GM11168 (cell line): ENCODE data around the gene KLHL29.

Experiments
- in situ Hi-C: fragments of 300-500 bp; cut with MboI; formaldehyde crosslinking; loops from one replicate; pipeline ENCODE4 v1.12.0; 2022; ENCODE audit warnings: low sequenced_read_pairs; ENCODE audit not compliant: unreplicated experiment

Gene KLHL29

DNA sequence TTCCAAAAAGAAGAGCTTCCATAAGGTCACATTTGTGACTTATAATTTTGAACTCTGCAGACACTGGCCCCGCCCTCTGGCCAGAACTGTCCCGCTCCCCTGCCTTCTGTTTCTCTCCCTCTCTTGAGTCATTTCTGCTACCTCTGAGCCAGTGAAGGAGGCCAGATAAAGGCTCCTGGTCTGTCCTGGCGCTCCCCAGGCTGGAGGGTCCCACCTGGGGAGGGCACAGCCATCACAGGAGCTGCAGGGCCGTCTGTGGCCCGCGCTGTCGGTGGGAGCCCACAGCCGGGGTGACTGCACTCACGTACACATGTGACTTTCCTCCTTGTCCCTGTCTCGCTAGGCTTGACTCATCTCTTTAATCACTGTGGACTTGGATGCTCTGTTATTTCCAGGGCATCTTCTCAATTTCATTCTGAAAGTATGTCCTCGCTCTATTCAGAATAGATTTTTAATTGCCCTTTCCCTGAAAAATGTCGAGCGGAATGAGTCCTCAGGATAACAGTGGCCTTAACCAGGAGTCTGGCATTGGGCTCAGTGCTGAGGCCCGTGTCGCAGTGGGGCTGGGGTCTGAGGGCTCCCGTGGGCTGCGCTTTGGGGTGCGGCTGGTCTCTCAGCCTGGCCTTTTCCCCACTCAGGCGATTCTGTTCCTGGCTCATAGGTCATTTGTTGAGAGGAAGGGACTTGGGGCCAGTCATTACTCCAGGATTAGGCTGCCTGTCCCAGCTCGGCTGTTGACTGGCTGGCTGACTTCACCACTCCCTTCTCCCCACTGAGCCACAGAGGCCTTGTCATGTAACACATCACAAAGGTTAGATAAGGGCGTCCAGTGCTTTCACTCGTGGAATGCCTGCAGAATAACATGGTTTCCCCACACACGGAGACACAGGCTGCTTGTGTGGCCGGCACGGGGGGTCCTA lies 34.5 kb downstream of the KLHL29 start:
- in situ Hi-C loops, result no loop called here

DNA sequence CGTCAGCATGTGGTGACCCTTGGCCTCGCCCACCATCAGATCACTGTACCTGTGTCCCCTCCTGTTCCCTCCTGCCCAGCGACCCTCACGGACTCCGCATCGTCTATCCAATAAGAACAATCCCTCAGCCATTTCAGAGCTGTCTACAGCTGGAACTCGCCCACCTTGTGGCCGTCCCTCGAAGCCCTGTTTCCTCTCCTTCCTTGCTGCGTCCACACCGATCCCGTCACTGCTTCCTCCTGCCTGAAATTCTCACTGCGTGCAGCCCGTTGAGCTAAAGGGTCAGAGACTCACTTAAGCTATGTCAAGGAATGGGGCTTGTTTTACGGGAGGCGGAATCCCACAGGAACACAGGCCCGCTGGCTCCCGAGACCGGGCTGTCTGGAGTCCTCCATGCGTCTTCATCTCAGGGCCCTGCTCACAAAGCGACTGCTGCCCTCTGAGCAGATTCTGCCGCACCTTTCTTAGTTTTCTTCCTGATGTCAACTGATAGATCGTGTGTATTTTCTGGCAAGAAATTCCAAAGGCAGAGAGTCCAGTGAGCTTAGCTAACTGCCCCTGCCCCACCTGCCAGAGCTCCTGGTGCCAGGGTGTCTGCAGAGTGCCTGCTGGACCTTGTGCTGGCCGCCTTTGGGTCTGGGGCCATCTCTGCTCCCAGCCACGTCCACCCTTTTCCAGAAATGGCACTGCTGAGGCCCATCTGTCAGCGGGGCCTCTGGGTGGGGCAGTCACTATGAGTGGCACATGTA lies 35.3 kb downstream of the KLHL29 start:
- in situ Hi-C loops, result no loop called here

GRCh38 chr2:23420840-23421476 lies 36.0 kb downstream of the KLHL29 start:
- in situ Hi-C loops, result no loop called here

- in situ Hi-C loops, result no loop called here
Measured at GRCh38 chr2:23422089-23423061, 37.4 kb downstream of the KLHL29 start.

GRCh38 chr2:23423062-23423872 lies 38.3 kb downstream of the KLHL29 start:
- in situ Hi-C loops, result no loop called here

DNA sequence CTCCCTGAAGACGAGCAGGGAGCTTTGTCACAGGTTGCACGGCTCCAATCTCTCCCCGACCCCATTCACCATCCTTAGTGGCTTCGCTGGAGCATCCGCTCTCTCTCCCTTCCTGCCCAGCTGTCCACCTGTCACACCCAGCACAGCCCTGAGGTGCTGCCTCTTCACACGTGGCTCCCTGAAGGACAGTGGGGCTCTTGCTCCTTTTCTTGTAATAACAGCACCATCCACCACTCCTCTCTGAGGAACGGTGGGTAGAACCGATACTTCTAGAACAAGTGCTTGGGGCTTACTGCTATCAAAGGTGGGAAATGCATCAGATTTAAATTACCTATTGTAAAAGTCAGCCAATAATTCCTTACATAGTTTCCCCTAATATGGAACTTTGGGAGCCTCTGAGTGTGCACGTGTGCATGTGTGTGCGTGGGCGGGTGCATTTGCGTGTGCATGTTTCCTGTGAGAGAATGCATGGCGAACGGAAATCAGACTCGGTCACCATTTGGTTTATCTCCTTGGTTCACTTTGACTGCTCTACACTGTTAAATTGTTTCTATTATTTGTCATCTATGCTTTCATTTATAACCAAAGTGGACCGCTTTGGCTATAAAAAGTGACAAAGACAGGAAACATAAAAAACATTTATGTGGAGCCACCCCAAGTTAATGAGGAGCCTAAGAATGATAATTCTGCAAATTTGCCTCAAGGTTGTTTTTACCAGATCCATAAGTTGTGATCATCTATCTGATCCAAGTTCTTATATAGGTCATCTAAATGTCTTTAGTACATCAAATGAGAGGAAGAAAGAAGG lies 39.1 kb downstream of the KLHL29 start:
- in situ Hi-C loops, result no loop called here

GRCh38 chr2:23425338-23425871 lies 40.4 kb downstream of the KLHL29 start:
- in situ Hi-C loops, result no loop called here

DNA sequence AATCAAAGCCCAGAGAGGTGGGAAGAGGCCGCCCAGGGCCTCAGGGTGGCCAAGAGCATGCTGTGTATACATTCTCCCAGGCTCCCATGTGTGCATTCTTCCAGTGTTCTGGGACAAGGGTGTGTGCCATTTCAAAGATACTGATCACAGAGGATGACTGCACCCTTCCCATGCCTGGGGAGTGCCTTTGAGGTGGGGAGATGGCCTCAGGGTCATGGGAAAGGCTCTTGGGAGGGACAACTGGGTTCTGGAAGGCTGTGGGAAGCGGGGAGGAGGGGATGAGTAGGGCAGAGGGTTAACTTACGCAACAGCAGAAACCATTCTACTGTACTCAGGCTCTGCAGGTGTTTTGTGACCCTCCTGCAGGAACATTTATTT lies 40.9 kb downstream of the KLHL29 start:
- in situ Hi-C loops, result no loop called here

DNA sequence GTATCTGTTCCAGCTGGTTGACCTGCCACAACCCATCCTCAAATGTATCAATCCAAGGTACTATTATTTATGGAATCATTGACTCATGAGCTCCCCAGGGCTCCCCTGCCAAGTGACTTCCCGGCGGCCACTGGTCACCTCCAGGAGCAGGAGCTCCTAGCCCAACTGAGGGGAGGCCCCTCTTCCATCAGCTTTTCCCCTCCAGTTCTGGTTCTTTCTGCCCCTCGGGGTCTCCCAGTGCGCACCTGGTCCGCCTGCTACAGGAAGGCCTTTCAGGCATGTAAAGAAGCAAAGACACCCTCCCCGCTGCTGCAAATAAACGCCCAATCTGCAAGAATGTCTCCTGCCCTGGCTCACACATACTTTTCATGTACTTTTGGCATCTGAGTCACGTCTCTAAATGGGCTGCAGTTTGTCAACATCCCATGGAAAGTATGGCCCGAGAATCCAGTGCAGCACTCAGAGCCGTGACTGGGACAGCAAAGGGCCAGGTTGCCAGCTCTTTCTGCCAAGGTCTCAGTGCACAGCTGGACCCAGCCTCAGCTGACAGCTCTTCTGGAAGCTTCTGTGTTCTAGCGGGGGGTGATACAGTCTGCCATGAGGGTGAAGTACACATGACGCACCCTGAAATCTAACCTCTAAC lies 41.4 kb downstream of the KLHL29 start:
- in situ Hi-C loops, result no loop called here

GRCh38 chr2:23427350-23427749 lies 42.4 kb downstream of the KLHL29 start:
- in situ Hi-C loops, result no loop called here

DNA sequence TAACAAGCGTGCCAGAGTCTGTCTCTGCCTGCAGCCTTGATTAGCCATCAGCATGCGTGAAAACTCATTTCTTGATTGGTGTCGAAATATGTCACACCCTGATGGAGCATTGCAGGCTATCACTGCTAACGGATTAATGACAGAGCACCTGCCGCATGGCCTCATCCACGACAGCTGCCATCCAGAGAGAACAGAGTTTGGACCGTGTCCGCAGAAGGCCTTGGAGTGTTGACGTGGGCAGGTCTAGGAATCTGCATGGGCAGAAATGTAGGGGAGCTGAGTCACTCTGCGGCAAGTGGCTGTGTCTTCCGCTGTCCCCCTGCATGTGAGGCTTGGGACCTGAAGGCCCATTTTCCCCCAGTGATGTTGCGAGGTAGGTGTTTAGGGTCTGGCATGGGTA lies 43.0 kb downstream of the KLHL29 start:
- in situ Hi-C loops, result no loop called here

DNA sequence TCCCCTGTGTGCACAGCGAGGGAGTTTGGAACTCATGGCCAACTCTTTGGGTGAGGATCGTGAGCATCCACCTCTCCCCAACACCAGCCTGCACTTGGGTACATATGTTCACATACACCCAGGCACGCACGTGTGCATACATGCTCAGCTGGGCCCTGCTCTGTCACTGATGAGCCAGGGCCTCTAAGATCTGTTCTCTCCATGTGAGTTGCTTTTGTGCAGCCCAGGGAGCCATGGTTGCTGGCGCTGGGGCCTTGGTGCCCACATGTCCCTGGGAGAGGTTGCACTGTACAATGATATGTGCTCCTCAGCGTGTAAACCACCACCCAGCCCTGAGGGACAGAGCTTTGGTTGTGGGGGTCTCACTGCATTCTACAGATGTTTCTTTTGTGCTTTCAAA lies 44.1 kb downstream of the KLHL29 start:
- in situ Hi-C loops, result no loop called here

GRCh38 chr2:23430263-23430662 lies 45.3 kb downstream of the KLHL29 start:
- in situ Hi-C loops, result no loop called here

- in situ Hi-C loops, result no loop called here
Measured at GRCh38 chr2:23432531-23432930, 47.6 kb downstream of the KLHL29 start.

DNA sequence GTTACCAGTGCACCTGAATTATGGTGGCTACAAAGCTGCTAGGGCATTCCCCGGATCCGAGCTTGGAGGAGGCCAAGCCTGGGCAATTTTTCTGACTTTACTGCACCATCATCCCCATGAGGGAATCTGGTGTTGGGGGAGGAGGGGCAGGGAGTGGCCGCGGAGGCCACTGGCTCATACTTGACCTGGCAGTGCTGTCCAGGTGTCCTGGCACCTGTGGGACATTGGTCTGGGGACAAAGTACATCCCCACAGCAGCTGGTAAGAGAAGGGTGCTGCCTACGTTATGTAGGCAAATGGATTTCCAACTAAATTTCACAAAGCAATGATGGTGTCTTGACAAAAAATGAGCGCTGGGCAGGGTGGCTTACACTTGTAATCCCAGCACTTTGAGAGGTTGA lies 48.3 kb downstream of the KLHL29 start:
- in situ Hi-C loops, result no loop called here

GRCh38 chr2:23434721-23435121 lies 49.7 kb downstream of the KLHL29 start:
- in situ Hi-C loops, result no loop called here

DNA sequence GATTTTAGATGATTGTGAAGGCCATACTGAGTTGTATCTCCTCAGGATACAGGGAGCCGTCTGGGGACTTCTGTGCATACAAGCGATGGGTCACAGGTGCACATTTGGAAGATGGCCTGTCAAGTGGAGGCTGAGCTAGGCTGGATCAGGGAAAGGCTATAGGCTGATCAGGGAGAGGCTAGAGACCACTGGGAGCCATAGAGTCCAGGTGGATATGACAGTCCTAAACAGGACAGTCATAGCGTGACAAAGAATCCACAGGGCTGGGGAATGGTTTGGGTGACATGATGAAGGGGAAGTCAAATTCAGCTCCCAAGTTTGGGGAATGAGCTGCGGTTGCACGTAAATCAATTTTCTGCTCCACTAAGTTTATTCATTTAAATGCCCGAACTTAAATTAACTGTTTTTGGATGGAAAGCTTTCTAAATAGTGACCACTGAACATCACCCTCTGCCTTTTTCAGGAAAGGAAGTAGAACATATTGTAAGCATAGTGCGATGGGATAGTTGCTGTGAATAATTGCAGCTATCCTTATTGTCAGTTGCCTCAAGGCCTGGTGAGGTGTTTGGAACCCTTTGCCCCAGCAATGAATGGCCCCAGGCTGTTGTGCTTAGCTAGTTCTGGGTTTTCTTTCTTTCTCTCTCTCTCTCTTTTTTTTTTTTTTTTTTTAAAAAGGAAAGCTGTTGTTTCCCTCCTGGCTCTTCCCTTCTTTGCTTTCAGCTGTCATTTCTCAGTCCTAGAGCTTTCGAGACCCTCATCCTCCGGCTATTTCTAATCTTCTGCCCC lies 50.5 kb downstream of the KLHL29 start:
- in situ Hi-C loops, result no loop called here
